ENCODE measurements around the gene LYPD6. TPM values are rescaled to one million over a fixed set of nuclear protein-coding genes. Genes with fewer than 3 reads are reported as not detected.

The LYPD6 gene, protein sequence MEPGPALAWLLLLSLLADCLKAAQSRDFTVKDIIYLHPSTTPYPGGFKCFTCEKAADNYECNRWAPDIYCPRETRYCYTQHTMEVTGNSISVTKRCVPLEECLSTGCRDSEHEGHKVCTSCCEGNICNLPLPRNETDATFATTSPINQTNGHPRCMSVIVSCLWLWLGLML
- 1 to 10 TPM in 3 of 4 donors, under 1 TPM in 1; 0.31 to 4.0 (median 3.0) TPM for total RNA-seq

DNA sequence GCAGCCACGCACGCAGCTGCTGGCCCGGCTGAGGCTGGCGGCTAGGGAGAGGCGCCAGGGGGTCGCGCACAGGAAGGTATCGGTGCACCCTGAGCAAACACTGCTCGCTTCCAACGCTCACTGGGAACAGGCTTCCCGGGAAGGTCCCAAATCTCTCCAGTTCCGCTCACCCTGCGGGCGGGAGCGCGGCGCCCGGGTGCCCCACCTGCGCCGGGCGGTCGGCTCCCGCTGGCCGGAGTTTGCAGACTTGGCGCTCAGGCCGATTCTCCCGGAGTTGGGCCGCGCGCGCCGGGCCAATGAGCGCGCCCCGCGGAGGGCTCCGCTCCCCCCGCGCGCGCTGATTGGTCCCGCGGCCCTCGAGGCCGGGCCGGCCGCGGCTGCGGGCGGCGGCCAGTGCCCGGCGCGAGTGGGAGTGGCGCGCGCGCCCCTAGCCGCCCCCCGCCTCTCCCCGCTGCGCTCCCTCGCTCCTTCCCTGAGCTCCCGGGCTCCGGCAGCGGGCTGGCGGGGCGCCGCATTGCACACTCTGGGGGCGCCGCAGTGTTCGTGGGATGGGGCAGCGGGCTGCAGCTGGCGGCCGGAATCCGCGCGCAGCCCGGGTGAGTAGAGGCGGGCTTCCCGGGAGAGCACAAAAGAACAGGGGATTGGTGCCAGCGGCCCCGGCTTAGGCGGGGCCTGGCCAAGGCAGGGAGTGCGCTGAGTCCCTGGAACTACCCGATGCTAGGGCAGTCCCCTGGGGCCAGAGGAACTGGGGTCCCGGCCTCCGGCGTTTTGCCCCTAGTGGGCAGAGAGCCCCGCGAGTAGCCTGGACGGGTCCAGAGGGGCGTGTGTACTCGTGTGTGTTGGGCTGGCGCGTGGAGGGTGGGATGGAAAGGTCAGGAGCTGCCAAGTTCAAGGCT, at the start of gene LYPD6:
TSS of gene LYPD6 (plus strand) at position 461 of the 896 bp plus-strand sequence. CDS start 107,122 bp downstream, outside the sequence.
- H3K27me3 ChIP-seq, result peaks cover 33% of the 10 kb centered on the region
- H3K36me3 ChIP-seq, result no peaks in the 10 kb centered on the region
- WGBS, 2 donors (ENCODE audit: low coverage in 1 of 2), result 0% methylated on average over 1 of the region's 96 CpGs; no CpG with 5 or more reads in 1 of the 2 donors
- TF ChIP-seq, protein P1, sequence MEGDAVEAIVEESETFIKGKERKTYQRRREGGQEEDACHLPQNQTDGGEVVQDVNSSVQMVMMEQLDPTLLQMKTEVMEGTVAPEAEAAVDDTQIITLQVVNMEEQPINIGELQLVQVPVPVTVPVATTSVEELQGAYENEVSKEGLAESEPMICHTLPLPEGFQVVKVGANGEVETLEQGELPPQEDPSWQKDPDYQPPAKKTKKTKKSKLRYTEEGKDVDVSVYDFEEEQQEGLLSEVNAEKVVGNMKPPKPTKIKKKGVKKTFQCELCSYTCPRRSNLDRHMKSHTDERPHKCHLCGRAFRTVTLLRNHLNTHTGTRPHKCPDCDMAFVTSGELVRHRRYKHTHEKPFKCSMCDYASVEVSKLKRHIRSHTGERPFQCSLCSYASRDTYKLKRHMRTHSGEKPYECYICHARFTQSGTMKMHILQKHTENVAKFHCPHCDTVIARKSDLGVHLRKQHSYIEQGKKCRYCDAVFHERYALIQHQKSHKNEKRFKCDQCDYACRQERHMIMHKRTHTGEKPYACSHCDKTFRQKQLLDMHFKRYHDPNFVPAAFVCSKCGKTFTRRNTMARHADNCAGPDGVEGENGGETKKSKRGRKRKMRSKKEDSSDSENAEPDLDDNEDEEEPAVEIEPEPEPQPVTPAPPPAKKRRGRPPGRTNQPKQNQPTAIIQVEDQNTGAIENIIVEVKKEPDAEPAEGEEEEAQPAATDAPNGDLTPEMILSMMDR (IDR thresholded peaks at IDR 0.05), result peak in 1 of 4 experiments; percentile 3
- no peak for TF ChIP-seq POLR2AphosphoS5 (IDR thresholded peaks at IDR 0.05)
- H3K27ac ChIP-seq, result peak within 1 kb of the TSS in 3 of 4 donors; percentile 60 to 73 (median 73)
- peak within 1 kb of the TSS; percentile 43 to 72 for H3K4me3 ChIP-seq
- H3K9me3 ChIP-seq, result no peaks in the 10 kb centered on the region
- H3K4me1 ChIP-seq, result peaks cover 0 to 22% (median 8%) of the 10 kb centered on the region in 3 donors
- ATAC-seq, result peak; percentile 97

DNA sequence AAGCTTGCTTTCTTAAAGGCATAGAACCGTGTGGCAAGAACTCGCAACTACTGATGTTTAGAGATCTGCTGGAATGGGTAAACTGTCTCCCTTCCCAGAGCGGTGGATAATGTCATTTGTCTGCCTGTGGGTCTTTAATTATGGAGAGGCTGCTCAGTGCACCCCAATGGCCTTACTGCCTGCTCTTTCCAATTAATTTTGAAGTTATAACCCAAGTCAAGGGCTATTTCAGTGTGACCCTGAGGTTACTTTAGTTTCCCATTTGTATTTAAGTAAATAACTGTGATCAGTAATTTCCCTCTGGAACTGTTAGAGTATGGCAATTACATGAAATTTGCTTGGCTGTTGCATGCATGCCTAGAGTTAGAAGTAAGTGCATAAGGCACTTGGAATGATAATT, 48.9 kb upstream of the LYPD6 start:
- Histone ChIP-seq H3K9me3 (no peaks in the 10 kb centered on the region), H3K36me3 (no peaks in the 10 kb centered on the region), H3K27me3 (no peaks in the 10 kb centered on the region), H3K4me1 (no peaks in the 10 kb centered on the region), H3K4me3 (no peak overlapping the region), H3K27ac (no peak overlapping the region)
- TF ChIP-seq EP300 (IDR thresholded peaks at IDR 0.05) (no peak), POLR2AphosphoS5 (IDR thresholded peaks at IDR 0.05) (no peak), POLR2A (IDR thresholded peaks at IDR 0.05) (no peak)
- TF ChIP-seq, protein P1 (IDR thresholded peaks at IDR 0.05), result no peak
- WGBS, 2 donors (ENCODE audit: low coverage in 1 of 2), result 59 to 65% methylated on average over 2 to 3 of the region's 3 CpGs
- ATAC-seq, result no peak

DNA sequence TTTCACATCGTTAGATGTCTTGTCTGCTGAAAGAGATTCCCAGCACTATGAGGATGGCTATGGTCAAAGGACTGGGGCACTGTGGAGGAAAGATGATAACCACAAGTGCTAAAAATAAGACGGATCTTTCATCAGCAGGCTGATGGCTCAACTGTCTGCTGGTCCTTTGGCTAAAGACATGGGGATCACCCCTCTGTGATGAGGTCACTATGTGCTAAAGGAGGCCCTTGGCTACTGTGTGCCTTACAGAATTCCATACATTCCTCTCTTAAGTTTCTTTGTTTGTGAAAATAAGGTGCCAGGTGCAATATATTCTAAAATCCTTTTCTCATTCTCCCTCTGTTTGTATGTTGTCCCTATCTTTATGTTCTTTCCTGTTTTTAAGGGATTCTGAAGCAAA, 39.7 kb upstream of the LYPD6 start:
- TF ChIP-seq, protein P1 (IDR thresholded peaks at IDR 0.05), result no peak
- TF ChIP-seq EP300 (IDR thresholded peaks at IDR 0.05), result no peak
- TF ChIP-seq POLR2A (IDR thresholded peaks at IDR 0.05), result no peak
- TF ChIP-seq POLR2AphosphoS5 (IDR thresholded peaks at IDR 0.05), result no peak
- H3K36me3 ChIP-seq, result no peaks in the 10 kb centered on the region
- H3K9me3 ChIP-seq, result no peaks in the 10 kb centered on the region
- WGBS, 2 donors (ENCODE audit: low coverage in 1 of 2), result 64% methylated on average over 2 of the region's 2 CpGs
- no peak overlapping the region for H3K4me3 ChIP-seq
- ATAC-seq, result no peak
- no peaks in the 10 kb centered on the region for H3K27me3 ChIP-seq
- no peak overlapping the region for H3K27ac ChIP-seq
- no peaks in the 10 kb centered on the region for H3K4me1 ChIP-seq

DNA sequence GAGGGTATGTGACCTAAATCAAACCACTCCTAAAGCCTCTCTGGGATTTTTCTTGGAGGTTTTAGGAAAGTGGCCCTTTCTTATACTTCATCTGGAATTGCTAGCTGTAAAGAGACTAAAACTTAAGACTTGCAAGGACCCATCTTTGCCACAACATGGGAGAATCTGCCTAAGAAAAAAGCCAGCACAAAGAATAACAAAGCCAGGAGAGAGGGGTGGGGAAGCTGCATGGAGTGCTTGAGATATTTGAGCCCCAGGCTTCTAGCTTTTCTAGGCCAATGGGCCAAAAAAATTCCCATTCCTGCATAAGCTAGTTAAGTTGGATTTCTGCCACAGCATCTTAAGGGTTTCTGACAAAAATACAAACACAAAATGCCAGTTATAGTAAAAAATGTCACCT, 38.5 kb upstream of the LYPD6 start:
- no peak overlapping the region for H3K27ac ChIP-seq
- TF ChIP-seq POLR2AphosphoS5 (IDR thresholded peaks at IDR 0.05) (no peak), EP300 (IDR thresholded peaks at IDR 0.05) (no peak), POLR2A (IDR thresholded peaks at IDR 0.05) (no peak)
- TF ChIP-seq, protein P1 (IDR thresholded peaks at IDR 0.05), result no peak
- no peak overlapping the region for H3K4me3 ChIP-seq
- ATAC-seq, result no peak
- no peaks in the 10 kb centered on the region for H3K9me3 ChIP-seq
- H3K36me3 ChIP-seq, result no peaks in the 10 kb centered on the region
- H3K27me3 ChIP-seq, result no peaks in the 10 kb centered on the region
- H3K4me1 ChIP-seq, result no peaks in the 10 kb centered on the region

DNA sequence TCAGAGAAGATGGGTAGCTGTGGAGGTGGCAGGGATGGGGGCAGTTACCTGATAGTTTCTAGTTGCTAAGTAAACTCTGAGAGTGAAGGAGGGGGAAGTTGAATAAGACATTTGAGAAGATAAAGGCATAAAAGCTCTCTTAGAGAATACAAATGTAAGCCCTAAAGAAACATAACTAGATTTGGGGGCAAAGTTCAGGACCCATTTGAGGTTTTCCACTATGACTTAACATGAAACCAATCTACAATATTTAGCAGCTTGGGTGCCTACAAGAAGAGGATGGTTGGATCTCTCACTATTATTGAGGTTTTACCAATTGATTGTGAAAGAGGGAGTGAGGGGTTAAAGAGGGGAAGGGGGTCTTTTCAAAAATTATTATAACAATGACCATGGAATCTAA, 34.4 kb upstream of the LYPD6 start:
- Histone ChIP-seq H3K36me3 (no peaks in the 10 kb centered on the region), H3K4me3 (no peak overlapping the region)
- TF ChIP-seq EP300 (IDR thresholded peaks at IDR 0.05), result no peak
- TF ChIP-seq POLR2AphosphoS5 (IDR thresholded peaks at IDR 0.05), result no peak
- TF ChIP-seq POLR2A (IDR thresholded peaks at IDR 0.05), result no peak
- TF ChIP-seq, protein P1 (IDR thresholded peaks at IDR 0.05), result no peak

More for the DNA sequence above, 34.4 kb upstream of the LYPD6 start:
- no peaks in the 10 kb centered on the region for H3K4me1 ChIP-seq
- H3K27ac ChIP-seq, result no peak overlapping the region
- no peaks in the 10 kb centered on the region for H3K9me3 ChIP-seq
- peaks cover under 1% of the 10 kb centered on the region for H3K27me3 ChIP-seq
- ATAC-seq, result no peak

All from gastroesophageal sphincter (tissue), 4 donors.